AML-193 (cell line): Measurements from ENCODE around the gene MTMR3.

Experiments
- DNase-seq, 2 experiments: peaks; one replicate each; lab custom pipeline; 2025; lab: John Stamatoyannopoulos, UW

Gene MTMR3

DNA sequence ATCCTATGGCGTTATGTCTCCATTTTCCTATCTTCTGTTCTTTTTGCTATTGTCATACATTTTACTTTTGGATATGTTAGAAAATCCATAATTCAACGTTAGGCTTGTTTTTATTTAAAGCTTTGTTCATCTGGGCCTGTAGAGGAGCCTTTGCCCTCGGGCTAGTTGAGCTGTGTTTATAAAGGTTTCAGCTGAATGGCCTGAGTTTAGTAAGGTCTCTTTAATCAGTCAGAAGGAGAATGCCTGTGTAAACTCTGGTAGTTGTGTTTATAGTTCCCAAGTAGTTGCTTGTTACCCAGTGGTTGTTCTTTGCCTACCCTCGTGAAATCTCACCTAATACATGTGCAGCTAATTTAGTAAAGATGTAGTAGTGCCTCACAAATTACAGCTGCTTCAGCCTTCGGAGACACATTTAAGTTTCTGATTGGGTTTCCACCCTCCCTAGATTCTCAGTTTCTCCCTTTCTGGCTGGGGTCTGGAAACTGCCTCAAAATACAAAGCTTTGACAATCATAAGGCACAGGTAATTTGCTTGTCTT is 33.1 kb downstream of the MTMR3 start:
- no peak for DNase-seq

- no peak for DNase-seq
Measured at GRCh38 chr22:29917052-29917902, 34.3 kb downstream of the MTMR3 start.

DNA sequence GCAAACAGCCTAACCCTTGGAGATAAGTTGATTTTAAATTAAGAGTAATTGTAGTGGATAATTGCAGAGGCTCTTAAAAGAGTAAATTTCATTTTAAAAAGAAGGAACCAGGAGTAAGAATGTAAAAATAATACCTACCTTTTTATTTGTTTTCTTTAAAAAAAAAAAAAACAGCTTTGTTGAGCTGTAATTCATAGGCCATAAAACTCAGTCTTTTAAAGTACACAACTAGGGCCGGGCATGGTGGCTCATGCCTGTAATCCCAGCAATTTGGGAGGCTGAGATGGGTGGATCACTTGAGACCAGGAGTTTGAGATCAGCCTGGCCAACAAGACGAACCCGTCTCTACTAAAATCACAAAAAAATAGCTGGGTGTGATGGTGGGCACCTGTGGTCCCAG is 42.4 kb downstream of the MTMR3 start:
- no peak for DNase-seq

- DNase-seq: no peak
Measured at GRCh38 chr22:29926057-29926456, 43.1 kb downstream of the MTMR3 start.

DNA sequence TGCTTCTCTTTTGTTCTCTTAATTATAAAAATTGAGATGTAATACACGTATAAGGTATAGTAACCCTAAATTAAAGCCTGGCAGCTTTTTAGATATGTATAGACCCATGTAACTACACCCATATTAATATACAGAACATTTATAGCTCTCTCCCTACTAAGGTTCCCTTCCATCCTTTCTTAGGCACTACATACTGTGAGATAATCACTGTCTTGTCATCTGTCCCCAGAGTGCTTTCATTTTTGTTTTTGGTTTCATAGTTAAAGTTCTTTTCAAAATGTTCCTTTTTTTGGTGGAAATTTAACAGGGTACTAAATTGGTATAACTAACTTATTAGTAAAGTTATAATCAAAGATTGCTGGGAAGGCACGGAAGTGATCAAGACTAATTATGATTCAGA is 49.2 kb downstream of the MTMR3 start:
- no peak for DNase-seq

DNA sequence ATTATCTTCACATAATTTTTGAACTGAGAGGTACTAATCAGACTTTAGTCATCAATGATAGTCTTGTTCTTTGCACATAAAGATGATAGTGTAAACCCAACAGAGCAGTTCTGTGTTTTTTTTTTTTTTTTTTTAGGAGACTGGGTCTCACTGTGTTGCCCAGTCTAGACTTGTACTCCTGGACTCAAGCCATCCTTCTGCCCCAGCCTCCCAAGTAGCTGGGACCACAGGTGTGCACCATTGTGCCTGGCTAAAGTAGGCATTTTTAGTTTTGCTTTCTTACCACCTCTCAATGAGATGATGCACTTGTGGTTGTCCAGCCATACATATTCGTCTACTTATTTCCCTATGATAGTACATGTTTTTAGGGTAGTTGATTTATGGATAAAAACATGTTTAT is 50.6 kb downstream of the MTMR3 start:
- DNase-seq: no peak

DNA sequence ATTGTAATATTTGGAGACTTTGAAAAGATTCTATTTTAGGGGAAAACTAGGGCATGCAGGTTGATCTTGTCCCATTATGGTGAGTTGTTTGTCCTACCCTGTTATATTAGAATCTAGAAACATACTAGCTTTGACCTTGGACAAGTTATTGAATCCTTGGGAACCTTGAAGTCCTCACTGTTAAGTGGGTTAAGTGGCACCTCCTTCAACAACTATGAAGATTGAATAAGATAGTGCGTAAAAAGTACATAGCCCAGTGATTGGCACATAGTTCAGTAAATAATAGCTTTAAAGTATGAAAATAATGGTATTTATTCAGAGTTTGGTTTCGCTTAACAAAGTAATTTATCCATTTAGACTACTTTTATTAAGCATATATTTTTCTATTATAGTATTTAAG is 51.6 kb downstream of the MTMR3 start:
- no peak for DNase-seq

DNA sequence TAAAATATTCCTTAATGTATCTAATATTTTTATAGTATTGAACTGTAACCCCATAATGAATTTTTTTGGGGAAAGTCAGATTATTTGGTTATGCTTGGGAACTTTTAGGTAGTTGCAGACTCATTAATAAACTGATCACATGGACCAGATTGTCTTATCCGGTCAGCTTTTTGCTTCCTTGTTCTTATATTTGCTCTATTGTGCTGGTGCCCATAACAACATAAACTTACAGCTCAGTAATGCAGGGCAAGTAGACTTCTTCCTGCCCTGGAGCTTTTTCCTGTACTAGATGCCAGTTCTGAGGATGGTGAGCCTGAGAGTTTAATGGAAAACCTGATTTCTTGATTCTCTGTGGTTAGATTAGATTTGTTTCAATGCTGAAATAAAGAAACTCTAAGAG is 53.2 kb downstream of the MTMR3 start:
- no peak for DNase-seq

GRCh38 chr22:29937940-29938693 is 55.1 kb downstream of the MTMR3 start:
- DNase-seq: no peak

DNA sequence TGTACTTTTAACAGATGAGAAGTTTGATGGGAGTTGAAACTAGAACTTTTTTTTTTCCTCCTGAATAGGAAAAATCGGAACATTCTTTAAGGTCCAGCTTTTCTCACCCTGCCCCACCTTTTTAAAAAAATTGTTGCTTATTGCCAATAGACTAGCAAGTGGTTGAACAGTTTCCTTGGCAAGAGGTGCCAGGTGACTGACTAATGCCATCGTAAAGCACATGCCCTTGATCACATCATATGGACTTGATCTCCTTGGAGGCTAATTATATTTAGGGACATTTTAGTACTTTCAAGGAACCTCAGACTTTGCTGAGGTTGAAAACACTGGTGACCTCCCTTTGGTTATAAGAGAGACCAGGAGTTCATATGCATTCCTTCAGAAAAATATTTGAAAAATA is 57.6 kb downstream of the MTMR3 start:
- DNase-seq: no peak

GRCh38 chr22:29944339-29944738 is 61.4 kb downstream of the MTMR3 start:
- DNase-seq: no peak

GRCh38 chr22:29945435-29945834 is 62.5 kb downstream of the MTMR3 start:
- DNase-seq: no peak

DNA sequence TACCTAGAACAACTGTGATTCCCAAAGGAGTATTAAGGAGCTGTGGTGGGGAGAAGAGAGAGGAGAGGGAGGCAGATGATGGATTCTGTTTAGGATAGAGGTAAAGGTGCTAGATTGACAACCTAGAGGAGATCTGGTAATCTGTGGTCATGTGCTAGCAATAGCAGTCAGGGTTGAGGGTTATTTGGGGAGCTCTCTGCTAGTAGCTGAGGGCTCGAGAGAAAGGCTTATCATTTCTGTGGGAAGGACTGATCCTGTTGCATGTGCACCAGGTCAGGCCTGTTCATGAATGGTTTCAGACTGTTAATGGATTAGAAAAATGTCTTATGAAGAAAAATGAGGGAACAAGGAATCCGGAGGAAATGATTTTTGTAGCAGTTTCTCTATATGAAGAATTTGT is 63.2 kb downstream of the MTMR3 start:
- DNase-seq: no peak

DNA sequence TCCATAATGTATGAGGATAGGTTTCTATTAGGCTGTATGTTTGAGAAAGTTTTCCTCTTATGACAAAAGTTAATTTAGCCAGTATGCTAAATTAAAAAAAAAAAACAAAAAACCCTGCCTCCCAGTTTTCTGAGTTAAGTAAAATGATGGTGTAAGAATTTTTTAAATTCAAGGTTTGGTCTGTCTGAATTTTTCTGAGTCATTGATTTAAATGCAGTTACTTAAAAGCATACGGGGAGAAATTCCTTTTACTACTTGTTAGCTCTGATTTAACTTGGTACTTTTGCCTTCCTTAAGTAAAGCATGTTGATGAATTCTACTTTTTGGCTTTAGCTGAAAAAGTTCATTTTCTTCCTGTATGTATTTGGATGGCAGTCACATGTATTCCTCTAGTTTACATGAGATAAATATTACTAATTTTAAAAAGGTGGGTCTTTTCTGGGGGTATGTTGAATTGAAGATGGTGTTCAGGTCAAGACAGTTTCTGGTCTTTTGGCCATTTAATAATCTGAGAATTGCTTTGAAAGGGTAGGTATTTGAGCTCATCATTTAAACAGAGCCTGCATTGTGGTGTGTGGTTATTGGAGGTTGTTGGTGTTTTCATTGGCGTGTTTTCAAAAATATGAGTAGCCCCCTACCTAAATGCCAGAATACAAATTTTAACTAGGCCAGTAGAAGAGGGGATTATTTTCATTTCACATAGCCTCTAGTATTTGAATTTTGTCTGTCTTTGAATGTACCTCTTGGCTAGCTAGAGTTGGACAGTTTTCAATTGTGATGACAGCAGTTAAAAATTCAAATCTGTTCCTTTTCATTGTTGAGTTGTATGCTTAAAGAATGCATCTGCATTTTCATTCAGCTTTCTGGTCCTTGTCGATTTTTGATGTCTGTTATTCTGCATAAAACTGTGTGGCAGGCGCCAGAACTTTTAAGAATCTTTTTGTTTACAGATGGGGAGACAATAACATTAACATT is 64.7 kb downstream of the MTMR3 start:
- no peak for DNase-seq

DNA sequence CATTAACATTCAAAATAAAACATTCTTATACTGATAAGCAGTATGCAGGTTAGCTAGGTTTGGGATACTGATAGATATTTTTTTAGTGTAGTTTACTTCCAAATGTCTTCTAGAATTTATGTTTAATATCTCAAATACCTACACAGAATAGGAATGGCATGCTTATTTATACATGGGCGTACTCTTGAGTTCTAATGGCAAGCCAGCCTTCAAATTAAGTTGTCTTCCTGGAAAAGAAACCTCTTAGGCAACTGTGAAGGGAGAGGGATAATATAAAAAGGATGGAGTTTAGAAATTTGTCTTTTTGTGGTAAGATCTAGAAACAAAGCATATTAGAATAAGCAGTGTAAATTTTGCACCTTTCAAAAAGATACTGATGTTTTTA is 65.4 kb downstream of the MTMR3 start:
- DNase-seq: no peak

GRCh38 chr22:29949872-29950271 is 66.9 kb downstream of the MTMR3 start:
- DNase-seq: no peak

DNA sequence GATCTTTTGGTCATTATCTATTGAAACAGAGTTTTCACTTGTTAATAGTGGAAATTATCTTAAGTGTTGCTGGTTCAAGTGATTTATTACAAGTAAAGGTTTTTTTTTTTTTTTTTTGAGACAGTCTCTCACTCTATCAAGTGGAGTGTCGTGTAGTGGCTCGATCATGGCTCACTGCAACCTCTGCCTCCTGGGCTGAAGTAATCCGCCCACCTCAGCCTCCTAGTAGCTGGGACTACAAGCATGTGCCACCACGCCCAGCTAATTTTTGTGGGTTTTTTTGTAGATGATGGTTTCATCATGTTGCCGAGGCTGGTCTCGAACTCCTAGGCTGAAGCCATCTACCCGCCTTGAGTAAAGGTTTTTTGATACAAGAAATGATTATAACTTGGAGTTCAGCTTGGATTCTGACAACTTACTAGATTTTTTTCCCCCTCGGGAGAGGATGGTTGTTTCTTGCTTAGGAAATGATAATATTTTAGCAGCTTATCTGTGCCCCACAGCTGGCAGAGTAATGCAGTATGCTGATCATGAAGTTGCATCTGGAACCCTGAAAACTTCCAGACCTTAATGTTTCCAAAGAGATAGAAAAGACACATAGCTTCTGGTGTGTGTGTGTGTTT is 68.9 kb downstream of the MTMR3 start:
- DNase-seq: no peak

GRCh38 chr22:29954203-29954855 is 71.4 kb downstream of the MTMR3 start:
- DNase-seq: no peak

- no peak for DNase-seq
Measured at GRCh38 chr22:29956680-29957079, 73.7 kb downstream of the MTMR3 start.

GRCh38 chr22:29958170-29958569 is 75.2 kb downstream of the MTMR3 start:
- no peak for DNase-seq

GRCh38 chr22:29964776-29965175 is 81.8 kb downstream of the MTMR3 start:
- DNase-seq: no peak
